GM15510 (cell line): Measurements from ENCODE around the gene RAB40C.
A peak's percentile ranks its signal among the peaks of the same experiment; 100 is the strongest.

Source experiments
- POLR2A ChIP-seq: IDR thresholded peaks from 3 replicates; pipeline ENCODE4 v1.6.1; 2011; ENCODE audit warnings: borderline replicate concordance; ENCODE audit not compliant: insufficient read length; ENCODE audit errors: extremely low read depth

The RAB40C gene

GRCh38 chr16:589658-590187, at the start of gene RAB40C:
RAB40C (plus strand) TSS chr16:590066; CDS start chr16:590292, 226 bp downstream.
- peak; percentile 42 for TF ChIP-seq POLR2A

GRCh38 chr16:540645-541340, 49.1 kb upstream of the RAB40C start:
- no peak for TF ChIP-seq POLR2A

- TF ChIP-seq POLR2A = no peak
These were observed 46.3 kb upstream of the RAB40C start for GRCh38 chr16:543301-544164.

GRCh38 chr16:544517-544916, 45.3 kb upstream of the RAB40C start:
- TF ChIP-seq POLR2A = no peak

- no peak for TF ChIP-seq POLR2A
These were observed 42.7 kb upstream of the RAB40C start for GRCh38 chr16:546909-547770.

- TF ChIP-seq POLR2A = no peak
These were observed 41.3 kb upstream of the RAB40C start for GRCh38 chr16:548586-548985.

- no peak for TF ChIP-seq POLR2A
These were observed 40.2 kb upstream of the RAB40C start for GRCh38 chr16:549544-550263.

GRCh38 chr16:551210-551609, 38.7 kb upstream of the RAB40C start:
- TF ChIP-seq POLR2A = no peak

- no peak for TF ChIP-seq POLR2A
These were observed 37.7 kb upstream of the RAB40C start for GRCh38 chr16:552171-552570.

- TF ChIP-seq POLR2A = no peak
These were observed 36.1 kb upstream of the RAB40C start for GRCh38 chr16:553601-554296.

GRCh38 chr16:554297-554621, 35.6 kb upstream of the RAB40C start:
- no peak for TF ChIP-seq POLR2A

- no peak for TF ChIP-seq POLR2A
These were observed 35.1 kb upstream of the RAB40C start for GRCh38 chr16:554640-555365.

- no peak for TF ChIP-seq POLR2A
These were observed 34.1 kb upstream of the RAB40C start for GRCh38 chr16:555528-556473.
